CD4-positive, alpha-beta memory T cell (primary cell): Measurements from ENCODE around the gene UVSSA. TPM values are rescaled to one million over a fixed set of nuclear protein-coding genes. Genes with fewer than 3 reads are reported as not detected.
"Not testable (repeated sequence)": the region's sequence is repeated elsewhere in the genome, so short reads cannot be mapped to it uniquely, and the experiment has no call there.

Experiments
- CTCF ChIA-PET: fragments of 350-600 bp; sonication (Branson Sonifier 250); formaldehyde crosslinking; loops from one replicate; lab custom pipeline; 2021; ENCODE audit warnings: inconsistent platforms; ENCODE audit not compliant: partially characterized antibody; lab: Charles Lee
- POLR2A ChIA-PET: fragments of 350-600 bp; sonication (Branson Sonifier 250); formaldehyde crosslinking; loops from one replicate; lab custom pipeline; 2021; ENCODE audit not compliant: partially characterized antibody; lab: Charles Lee
- DNase-seq, 5 donors: peaks; one replicate each; pipeline versions ENCODE4 v3.0.0 to v3.0.0-alpha.2; 2020 to 2022; ENCODE audit warnings: mixed read lengths in 1 of 5
- H3K27ac ChIP-seq: one replicate; pipeline ENCODE4 v1.7.0; 2013; ENCODE audit warnings: low read depth, low read length
- H3K27me3 ChIP-seq: 2 replicates; pipeline ENCODE4 v1.7.0; 2013; ENCODE audit warnings: mild to moderate bottlenecking, low read length, moderate library complexity; ENCODE audit not compliant: insufficient read depth
- H3K36me3 ChIP-seq: 2 replicates; pipeline ENCODE4 v1.7.0; 2013; ENCODE audit warnings: mild to moderate bottlenecking, low read length, moderate library complexity; ENCODE audit not compliant: insufficient read depth
- H3K4me1 ChIP-seq: 2 replicates; pipeline ENCODE4 v1.7.0; 2013; ENCODE audit warnings: mild to moderate bottlenecking, low read length, moderate library complexity; ENCODE audit not compliant: insufficient read depth
- H3K4me3 ChIP-seq, 2 donors: one replicate each; pipeline ENCODE4 v1.7.0; 2013; ENCODE audit warnings: low read length in 2 of 2, mild to moderate bottlenecking in 1 of 2
- H3K9me3 ChIP-seq, 2 donors: one replicate each; pipeline ENCODE4 v1.7.0; 2013; ENCODE audit warnings: low read length in 2 of 2, control low read depth in 1 of 2; ENCODE audit not compliant: control insufficient read depth in 1 of 2
- H3K27ac Mint-ChIP-seq, 7 donors: one replicate each; pipeline ENCODE4 v1.8.0; 2020 to 2021; ENCODE audit warnings: mixed read lengths in 7 of 7, mild to moderate bottlenecking in 6 of 7, inconsistent platforms in 3 of 7, moderate library complexity in 3 of 7
- H3K27me3 Mint-ChIP-seq, 2 donors: one replicate each; pipeline ENCODE4 v1.8.0; 2020 to 2021; ENCODE audit warnings: mixed read lengths in 2 of 2
- H3K36me3 Mint-ChIP-seq, 2 donors: one replicate each; pipeline ENCODE4 v1.8.0; 2020 to 2021; ENCODE audit warnings: mixed read lengths in 2 of 2, inconsistent platforms in 1 of 2, mild to moderate bottlenecking in 1 of 2
- H3K4me1 Mint-ChIP-seq, 4 donors: one replicate each; pipeline ENCODE4 v1.8.0; 2020 to 2021; ENCODE audit warnings: mixed read lengths in 4 of 4, mild to moderate bottlenecking in 1 of 4
- H3K4me3 Mint-ChIP-seq, 8 donors: one replicate each; pipeline ENCODE4 v1.8.0; 2020 to 2021; ENCODE audit warnings: mixed read lengths in 8 of 8, mild to moderate bottlenecking in 7 of 8, moderate library complexity in 6 of 8, inconsistent platforms in 3 of 8
- H3K9me3 Mint-ChIP-seq, 8 donors: one replicate each; pipeline ENCODE4 v1.8.0; 2020 to 2021; ENCODE audit warnings: mixed read lengths in 8 of 8, mild to moderate bottlenecking in 5 of 8, inconsistent platforms in 3 of 8, moderate library complexity in 1 of 8
- intact Hi-C: fragments of 100-400 bp; cut with micrococcal nuclease; formaldehyde crosslinking; loops from one replicate; pipeline ENCODE4 v1.15.1; 2023
- polyA plus RNA-seq, 2 donors: library from polyadenylated mRNA; unstranded; fragments of 300-500 nt; fragmentation: Illumina TruSeq; gene quantifications; one replicate each; pipeline ENCODE4 v1.2.3, GENCODE V29; 2021
- total RNA-seq, 2 experiments: library from RNA; stranded (reverse); gene quantifications; one replicate each; pipeline ENCODE4 v1.2.3, GENCODE V29; 2021

Gene UVSSA
- total and polyA plus RNA-seq, 4 experiments from 2014 or later = 2.4 to 44.6 (median 25.6) TPM

- Mint-ChIP-seq H3K27ac (peak overlapping the region in 1 of 7 donors; percentile 10), H3K27me3 (no peaks in the 10 kb centered on the region), H3K36me3 (peaks cover 12 to 17% of the 10 kb centered on the region in 2 donors), H3K4me1 (no peaks in the 10 kb centered on the region), H3K9me3 (peaks cover 0 to 5% (median 0%) of the 10 kb centered on the region in 8 donors), H3K4me3 (no peak overlapping the region)
- ChIA-PET POLR2A (no interaction called here), CTCF (no interaction called here)
- no peak overlapping the region for H3K27ac ChIP-seq
- intact Hi-C loops = no loop called here
- DNase-seq = peak in 1 of 5 donors; percentile 38
- no peaks in the 10 kb centered on the region for H3K9me3 ChIP-seq
- H3K27me3 ChIP-seq = no peaks in the 10 kb centered on the region
- H3K4me1 ChIP-seq = no peaks in the 10 kb centered on the region
- H3K4me3 ChIP-seq = no peak overlapping the region
- H3K36me3 ChIP-seq = peaks cover 7% of the 10 kb centered on the region
Observed at GRCh38 chr4:1381944-1382541, 35.0 kb downstream of the UVSSA start.

GRCh38 chr4:1382776-1383727 is 36.0 kb downstream of the UVSSA start:
- intact Hi-C loops = no loop called here
- CTCF ChIA-PET = no interaction called here
- H3K27ac ChIP-seq = no peak overlapping the region
- Mint-ChIP-seq H3K4me3 (no peak overlapping the region), H3K27ac (no peak overlapping the region), H3K4me1 (no peaks in the 10 kb centered on the region), H3K36me3 (peaks cover 20 to 22% of the 10 kb centered on the region in 2 donors), H3K9me3 (peaks cover 0 to 5% (median 4%) of the 10 kb centered on the region in 8 donors), H3K27me3 (no peaks in the 10 kb centered on the region)
- DNase-seq = peak in 1 of 5 donors; percentile 12
- H3K27me3 ChIP-seq = no peaks in the 10 kb centered on the region
- H3K4me1 ChIP-seq = no peaks in the 10 kb centered on the region
- no peaks in the 10 kb centered on the region for H3K9me3 ChIP-seq
- POLR2A ChIA-PET = no interaction called here
- H3K4me3 ChIP-seq = no peak overlapping the region
- H3K36me3 ChIP-seq = peaks cover 7% of the 10 kb centered on the region

- no peaks in the 10 kb centered on the region for H3K9me3 ChIP-seq
- DNase-seq = peak in 1 of 5 donors; percentile 25
- H3K4me1 Mint-ChIP-seq = no peaks in the 10 kb centered on the region
- H3K27ac Mint-ChIP-seq = no peak overlapping the region
- ChIA-PET POLR2A (no interaction called here), CTCF (no interaction called here)
- intact Hi-C loops = no loop called here
- H3K4me1 ChIP-seq = no peaks in the 10 kb centered on the region
- no peak overlapping the region for H3K4me3 ChIP-seq
- peaks cover 7% of the 10 kb centered on the region for H3K36me3 ChIP-seq
- H3K36me3 Mint-ChIP-seq = peaks cover 29 to 30% of the 10 kb centered on the region in 2 donors
- no peaks in the 10 kb centered on the region for H3K27me3 ChIP-seq
- H3K27me3 Mint-ChIP-seq = no peaks in the 10 kb centered on the region
- H3K4me3 Mint-ChIP-seq = no peak overlapping the region
- peaks cover 0 to 14% (median 12%) of the 10 kb centered on the region in 8 donors for H3K9me3 Mint-ChIP-seq
- H3K27ac ChIP-seq = no peak overlapping the region
Observed at GRCh38 chr4:1383728-1384591, 37.0 kb downstream of the UVSSA start.

GRCh38 chr4:1384675-1385372 is 37.8 kb downstream of the UVSSA start:
- no peaks in the 10 kb centered on the region for H3K27me3 ChIP-seq
- no peak overlapping the region for H3K27ac ChIP-seq
- H3K4me1 ChIP-seq = no peaks in the 10 kb centered on the region
- no peak overlapping the region for H3K27ac Mint-ChIP-seq
- no peak overlapping the region for H3K4me3 Mint-ChIP-seq
- H3K4me3 ChIP-seq = no peak overlapping the region
- H3K9me3 ChIP-seq = no peaks in the 10 kb centered on the region
- DNase-seq = peak in 1 of 5 donors; percentile 33
- no peaks in the 10 kb centered on the region for H3K27me3 Mint-ChIP-seq
- peaks cover 0 to 21% (median 16%) of the 10 kb centered on the region in 8 donors for H3K9me3 Mint-ChIP-seq
- POLR2A ChIA-PET = no interaction called here
- peaks cover 33% of the 10 kb centered on the region in 2 donors for H3K36me3 Mint-ChIP-seq
- CTCF ChIA-PET = no interaction called here
- H3K36me3 ChIP-seq = peaks cover 7% of the 10 kb centered on the region
- no peaks in the 10 kb centered on the region for H3K4me1 Mint-ChIP-seq
- intact Hi-C loops = no loop called here

DNA sequence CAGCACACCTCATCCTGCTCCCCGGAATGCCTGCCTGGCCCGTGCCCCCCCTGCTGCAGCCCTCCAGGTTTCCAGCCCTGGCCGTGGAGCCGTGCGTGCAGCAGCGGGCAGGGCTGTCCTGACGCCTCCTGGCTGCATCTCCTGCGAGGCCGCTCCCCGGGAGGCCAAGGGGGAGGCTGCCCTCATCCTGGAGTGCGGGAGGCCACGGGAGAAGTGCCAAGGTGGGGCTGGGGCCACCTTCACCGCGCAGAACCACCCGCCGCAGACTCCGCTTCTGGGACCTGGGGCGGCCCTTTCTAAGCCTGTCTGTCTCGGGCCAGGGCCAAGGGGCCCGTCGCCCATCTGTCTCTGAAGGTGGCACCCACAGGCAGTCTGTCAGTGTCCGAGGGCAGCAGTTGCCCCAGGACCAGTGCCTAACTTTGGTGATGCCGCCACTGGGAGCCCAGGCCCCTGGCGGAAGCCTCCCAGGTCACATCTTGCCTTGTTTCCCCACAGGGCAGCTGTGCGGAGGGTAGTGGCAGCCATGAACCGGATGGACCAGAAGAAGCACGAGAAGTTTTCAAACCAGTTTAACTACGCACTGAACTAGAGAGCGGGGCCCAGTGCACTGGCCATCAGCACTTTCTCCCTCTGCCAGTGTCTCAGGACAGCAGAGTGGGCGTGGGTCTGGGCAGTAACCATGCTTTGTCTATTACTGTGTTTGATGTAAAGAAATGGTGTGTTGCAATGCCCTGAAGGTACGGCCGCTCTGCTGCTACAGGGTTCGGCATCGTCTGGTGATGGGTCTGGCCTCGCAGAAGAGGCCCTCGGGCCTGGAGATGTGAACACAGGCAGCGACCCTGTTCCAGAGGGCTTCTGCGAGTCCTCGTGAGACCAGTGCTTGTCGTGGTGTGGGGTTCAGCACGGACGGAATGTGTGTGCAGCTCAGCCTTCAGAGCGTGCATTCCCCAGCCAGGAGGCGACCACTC is 38.6 kb downstream of the UVSSA start:
- H3K4me1 Mint-ChIP-seq = no peaks in the 10 kb centered on the region
- H3K4me3 Mint-ChIP-seq = no peak overlapping the region
- ChIA-PET POLR2A (no interaction called here), CTCF (no interaction called here)
- no peaks in the 10 kb centered on the region for H3K27me3 Mint-ChIP-seq
- peaks cover 33 to 36% of the 10 kb centered on the region in 2 donors for H3K36me3 Mint-ChIP-seq
- Histone ChIP-seq H3K4me3 (no peak overlapping the region), H3K9me3 (no peaks in the 10 kb centered on the region), H3K27me3 (no peaks in the 10 kb centered on the region), H3K27ac (no peak overlapping the region), H3K4me1 (no peaks in the 10 kb centered on the region), H3K36me3 (peaks cover 7% of the 10 kb centered on the region)
- DNase-seq = peak in 1 of 5 donors; percentile 11
- peaks cover 0 to 23% (median 18%) of the 10 kb centered on the region in 8 donors for H3K9me3 Mint-ChIP-seq
- intact Hi-C loops = no loop called here
- H3K27ac Mint-ChIP-seq = no peak overlapping the region

DNA sequence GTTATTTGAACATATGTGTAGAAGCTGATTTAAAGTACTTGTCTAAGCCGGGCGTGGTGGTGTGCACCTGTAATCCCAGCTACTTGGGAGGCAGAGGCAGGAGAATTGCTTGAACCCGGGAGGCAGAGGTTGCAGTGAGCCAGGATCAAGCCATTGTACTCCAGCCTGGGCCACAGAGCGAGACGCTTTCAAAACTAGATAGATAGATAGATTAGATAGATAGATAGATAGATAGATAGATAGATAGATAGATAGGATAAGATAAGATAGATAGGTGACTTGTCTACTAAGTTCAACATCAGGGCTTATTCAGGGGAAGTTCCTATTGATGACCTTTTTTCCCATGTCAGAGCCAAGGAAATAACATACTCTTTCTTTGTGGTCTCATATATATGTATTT is 46.4 kb downstream of the UVSSA start:
- peaks cover 0 to 22% (median 15%) of the 10 kb centered on the region in 8 donors for H3K9me3 Mint-ChIP-seq
- peaks cover 10% of the 10 kb centered on the region for H3K36me3 ChIP-seq
- H3K27ac Mint-ChIP-seq, CTCF ChIA-PET, POLR2A ChIA-PET, intact Hi-C loops, H3K4me1 Mint-ChIP-seq, H3K4me3 Mint-ChIP-seq, H3K27ac ChIP-seq, DNase-seq, H3K4me3 ChIP-seq, H3K9me3 ChIP-seq, H3K4me1 ChIP-seq, H3K27me3 Mint-ChIP-seq, H3K27me3 ChIP-seq: not testable (repeated sequence)
- H3K36me3 Mint-ChIP-seq = peaks cover 12 to 14% of the 10 kb centered on the region in 2 donors
